HEK293 (cell line): ENCODE measurements around the gene PPP3CA.

Experiments
- CTCF ChIA-PET: fragments of 350-600 bp; formaldehyde crosslinking; extraction: SDS; loops from one replicate; lab custom pipeline; 2021; ENCODE audit warnings: antibody characterized with exemption; lab: Yijun Ruan, JAX
- POLR2A ChIA-PET: fragments of 300-600 bp; formaldehyde crosslinking; extraction: SDS; loops from one replicate; lab custom pipeline; 2020; ENCODE audit warnings: antibody characterized with exemption, inconsistent platforms; lab: Yijun Ruan, JAX
- H3K27ac ChIP-seq: fragments of 200-500 bp; sonication (Bioruptor generic); 2 replicates; pipeline ENCODE4 v1.5.1; 2014; ENCODE audit warnings: low read depth, low read length, control low read depth, inconsistent platforms; ENCODE audit errors: extremely low read depth
- H3K36me3 ChIP-seq, 2 experiments: fragments of 200-500 bp in 1 of 2; sonication (Bioruptor generic) in 1 of 2; 1 replicate in 1 of 2; 2 replicates in 1 of 2; pipeline ENCODE4 v1.5.1; 2014 to 2017; ENCODE audit warnings: inconsistent platforms in 2 of 2, low read length in 2 of 2; ENCODE audit not compliant: control insufficient read depth in 2 of 2, insufficient read depth in 1 of 2
- H3K4me1 ChIP-seq: fragments of 200-500 bp; sonication (Bioruptor generic); 2 replicates; pipeline ENCODE4 v1.5.1; 2014; ENCODE audit warnings: mild to moderate bottlenecking, low read length, inconsistent platforms; ENCODE audit not compliant: control insufficient read depth, insufficient read depth
- H3K4me3 ChIP-seq: 2 replicates; pipeline ENCODE4 v1.5.1; 2011; ENCODE audit warnings: low read depth, mild to moderate bottlenecking, control low read depth, low read length, moderate library complexity
- H3K9me3 ChIP-seq: fragments of 200-500 bp; sonication (Bioruptor generic); 2 replicates; pipeline ENCODE4 v1.5.1; 2014; ENCODE audit warnings: low read depth, low read length, inconsistent platforms; ENCODE audit not compliant: control insufficient read depth, insufficient read depth
- EGR2 ChIP-seq: fragments of 450-650 bp; formaldehyde crosslinking; IDR thresholded peaks from 2 replicates; pipeline ENCODE4 v1.5.1; 2016; ENCODE audit warnings: low read depth, missing biosample characterization, missing genetic modification characterization
- GFI1B ChIP-seq: fragments of 450-650 bp; formaldehyde crosslinking; IDR thresholded peaks from 2 replicates; pipeline ENCODE4 v1.5.1; 2016; ENCODE audit warnings: missing biosample characterization, missing genetic modification characterization
- KLF10 ChIP-seq: fragments of 450-650 bp; IDR thresholded peaks from 2 replicates; pipeline ENCODE4 v1.5.1; 2018; ENCODE audit warnings: missing biosample characterization, mild to moderate bottlenecking, missing genetic modification characterization
- KLF9 ChIP-seq: fragments of 450-650 bp; formaldehyde crosslinking; IDR thresholded peaks from 2 replicates; pipeline ENCODE4 v1.5.1; 2016; ENCODE audit warnings: missing biosample characterization, missing genetic modification characterization, low read depth
- SCRT1 ChIP-seq: fragments of 450-650 bp; formaldehyde crosslinking; IDR thresholded peaks from 2 replicates; pipeline ENCODE4 v1.5.1; 2016; ENCODE audit warnings: missing biosample characterization, missing genetic modification characterization, borderline replicate concordance
- SCRT2 ChIP-seq: fragments of 450-650 bp; formaldehyde crosslinking; IDR thresholded peaks from 2 replicates; pipeline ENCODE4 v1.5.1; 2016; ENCODE audit warnings: missing biosample characterization, missing genetic modification characterization
- SETDB1 ChIP-seq: IDR thresholded peaks from one replicate; pipeline ENCODE4 v1.6.1; 2017; ENCODE audit warnings: mild to moderate bottlenecking, low read length, moderate library complexity, mixed read lengths; ENCODE audit not compliant: insufficient read length
- SP7 ChIP-seq: fragments of 450-650 bp; formaldehyde crosslinking; IDR thresholded peaks from 2 replicates; pipeline ENCODE4 v1.5.1; 2016; ENCODE audit warnings: missing biosample characterization, missing genetic modification characterization
- ZBTB20 ChIP-seq: fragments of 450-650 bp; formaldehyde crosslinking; IDR thresholded peaks from 2 replicates; pipeline ENCODE4 v1.5.1; 2016; ENCODE audit warnings: missing biosample characterization, missing genetic modification characterization
- ZBTB48 ChIP-seq: fragments of 450-650 bp; formaldehyde crosslinking; IDR thresholded peaks from 2 replicates; pipeline ENCODE4 v1.5.1; 2016; ENCODE audit warnings: missing biosample characterization, missing genetic modification characterization
- ZNF121 ChIP-seq: fragments of 450-650 bp; formaldehyde crosslinking; IDR thresholded peaks from 2 replicates; pipeline ENCODE4 v1.5.1; 2016; ENCODE audit warnings: missing biosample characterization, missing genetic modification characterization
- ZNF138 ChIP-seq: fragments of 450-650 bp; formaldehyde crosslinking; IDR thresholded peaks from 2 replicates; pipeline ENCODE4 v1.5.1; 2016; ENCODE audit warnings: missing biosample characterization, missing genetic modification characterization, borderline replicate concordance
- ZNF16 ChIP-seq: fragments of 450-650 bp; formaldehyde crosslinking; IDR thresholded peaks from 2 replicates; pipeline ENCODE4 v1.5.1; 2016; ENCODE audit warnings: low read depth, missing biosample characterization, missing genetic modification characterization
- ZNF174 ChIP-seq: fragments of 450-650 bp; formaldehyde crosslinking; IDR thresholded peaks from 2 replicates; pipeline ENCODE4 v1.5.0; 2017; ENCODE audit warnings: missing biosample characterization, mild to moderate bottlenecking, missing genetic modification characterization
- ZNF2 ChIP-seq: fragments of 450-650 bp; formaldehyde crosslinking; IDR thresholded peaks from 2 replicates; pipeline ENCODE4 v1.5.1; 2016; ENCODE audit warnings: missing biosample characterization, missing genetic modification characterization
- ZNF223 ChIP-seq: fragments of 450-650 bp; formaldehyde crosslinking; IDR thresholded peaks from 2 replicates; pipeline ENCODE4 v1.5.1; 2016; ENCODE audit warnings: missing biosample characterization, missing genetic modification characterization
- ZNF302 ChIP-seq: fragments of 450-650 bp; formaldehyde crosslinking; IDR thresholded peaks from 2 replicates; pipeline ENCODE4 v1.5.1; 2016; ENCODE audit warnings: missing biosample characterization, missing genetic modification characterization, low read depth
- ZNF311 ChIP-seq: fragments of 450-650 bp; formaldehyde crosslinking; IDR thresholded peaks from 2 replicates; pipeline ENCODE4 v1.5.1; 2017; ENCODE audit warnings: missing biosample characterization, missing genetic modification characterization, borderline replicate concordance
- ZNF341 ChIP-seq: fragments of 450-650 bp; formaldehyde crosslinking; IDR thresholded peaks from 2 replicates; pipeline ENCODE4; 2016; ENCODE audit warnings: low read depth, missing biosample characterization, missing genetic modification characterization
- ZNF354C ChIP-seq: fragments of 450-650 bp; formaldehyde crosslinking; IDR thresholded peaks from 2 replicates; pipeline ENCODE4 v1.5.1; 2016; ENCODE audit warnings: missing biosample characterization, missing genetic modification characterization, low read depth, borderline replicate concordance
- ZNF416 ChIP-seq: fragments of 450-650 bp; formaldehyde crosslinking; IDR thresholded peaks from 2 replicates; pipeline ENCODE4 v1.5.1; 2016; ENCODE audit warnings: missing biosample characterization, missing genetic modification characterization
- ZNF555 ChIP-seq: fragments of 450-650 bp; formaldehyde crosslinking; conservative IDR thresholded peaks from 2 replicates; pipeline ENCODE4 v1.5.1; 2017; ENCODE audit warnings: missing biosample characterization, mild to moderate bottlenecking, missing genetic modification characterization, inconsistent platforms
- ZNF560 ChIP-seq: fragments of 450-650 bp; formaldehyde crosslinking; IDR thresholded peaks from 2 replicates; pipeline ENCODE4 v1.5.1; 2017; ENCODE audit warnings: missing biosample characterization, missing genetic modification characterization, borderline replicate concordance
- ZNF621 ChIP-seq: fragments of 450-650 bp; formaldehyde crosslinking; IDR thresholded peaks from 2 replicates; pipeline ENCODE4 v1.5.1; 2017; ENCODE audit warnings: missing biosample characterization, missing genetic modification characterization
- ZNF624 ChIP-seq: fragments of 450-650 bp; formaldehyde crosslinking; IDR thresholded peaks from 2 replicates; pipeline ENCODE4 v1.5.1; 2017; ENCODE audit warnings: missing biosample characterization, missing genetic modification characterization
- ZNF701 ChIP-seq: fragments of 450-650 bp; formaldehyde crosslinking; IDR thresholded peaks from 2 replicates; pipeline ENCODE4 v1.5.1; 2016; ENCODE audit warnings: missing biosample characterization, missing genetic modification characterization
- ZNF837 ChIP-seq: fragments of 450-650 bp; formaldehyde crosslinking; IDR thresholded peaks from 2 replicates; pipeline ENCODE4 v1.5.1; 2016; ENCODE audit warnings: missing biosample characterization, missing genetic modification characterization
- ZSCAN30 ChIP-seq: fragments of 450-650 bp; IDR thresholded peaks from 2 replicates; pipeline ENCODE4 v1.5.1; 2018; ENCODE audit warnings: missing biosample characterization, mild to moderate bottlenecking, missing genetic modification characterization, moderate library complexity
- TF ChIP-seq, protein P1 (sequence below): fragments of 450-650 bp; formaldehyde crosslinking; conservative IDR thresholded peaks from 2 replicates; pipeline ENCODE4 v1.5.1; 2016; ENCODE audit warnings: low read depth, missing biosample characterization, missing genetic modification characterization
- TF ChIP-seq, protein P2 (sequence below): fragments of 450-650 bp; formaldehyde crosslinking; IDR thresholded peaks from 2 replicates; pipeline ENCODE4 v1.5.1; 2016; ENCODE audit warnings: missing biosample characterization, missing genetic modification characterization

The PPP3CA gene

DNA sequence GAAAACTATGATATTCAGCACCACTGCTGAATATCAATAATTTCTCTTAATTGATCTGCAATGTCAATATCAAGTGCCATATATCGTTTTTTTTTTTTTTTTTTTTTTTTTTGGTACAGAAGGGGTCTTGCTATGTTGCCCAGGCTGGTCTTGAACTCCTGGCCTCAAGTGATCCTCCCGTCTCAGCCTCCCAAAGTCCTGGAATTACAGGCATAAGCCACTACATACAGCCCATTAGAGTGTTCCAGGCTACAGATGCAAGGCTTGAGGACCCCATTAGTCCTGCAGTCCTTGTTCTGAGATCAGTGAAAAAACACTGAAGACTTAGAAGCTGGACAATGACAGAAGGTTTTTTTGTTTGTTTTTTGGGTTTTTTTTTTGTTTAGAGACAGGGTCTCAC, 48.3 kb downstream of the PPP3CA start:
- POLR2A ChIA-PET = no interaction called here
- Histone ChIP-seq H3K27ac (no peak overlapping the region), H3K9me3 (no peaks in the 10 kb centered on the region), H3K36me3 (no peaks in the 10 kb centered on the region), H3K4me1 (no peaks in the 10 kb centered on the region), H3K4me3 (no peak overlapping the region)
- TF ChIP-seq ZNF701 (tag by site-specific recombination) (no peak), ZNF2 (tag by site-specific recombination) (no peak), SCRT2 (no peak), ZNF341 (tag by site-specific recombination) (no peak), ZBTB20 (tag by site-specific recombination) (no peak), ZNF138 (tag by site-specific recombination) (no peak), ZNF302 (tag by site-specific recombination) (no peak), ZNF624 (tag by site-specific recombination) (no peak), KLF9 (tag by site-specific recombination) (no peak), ZNF311 (tag by site-specific recombination) (no peak), GFI1B (tag by site-specific recombination) (no peak), ZNF416 (tag by site-specific recombination) (no peak), ZNF121 (tag by site-specific recombination) (no peak), ZNF837 (tag by site-specific recombination) (no peak)
- TF ChIP-seq, protein P1, sequence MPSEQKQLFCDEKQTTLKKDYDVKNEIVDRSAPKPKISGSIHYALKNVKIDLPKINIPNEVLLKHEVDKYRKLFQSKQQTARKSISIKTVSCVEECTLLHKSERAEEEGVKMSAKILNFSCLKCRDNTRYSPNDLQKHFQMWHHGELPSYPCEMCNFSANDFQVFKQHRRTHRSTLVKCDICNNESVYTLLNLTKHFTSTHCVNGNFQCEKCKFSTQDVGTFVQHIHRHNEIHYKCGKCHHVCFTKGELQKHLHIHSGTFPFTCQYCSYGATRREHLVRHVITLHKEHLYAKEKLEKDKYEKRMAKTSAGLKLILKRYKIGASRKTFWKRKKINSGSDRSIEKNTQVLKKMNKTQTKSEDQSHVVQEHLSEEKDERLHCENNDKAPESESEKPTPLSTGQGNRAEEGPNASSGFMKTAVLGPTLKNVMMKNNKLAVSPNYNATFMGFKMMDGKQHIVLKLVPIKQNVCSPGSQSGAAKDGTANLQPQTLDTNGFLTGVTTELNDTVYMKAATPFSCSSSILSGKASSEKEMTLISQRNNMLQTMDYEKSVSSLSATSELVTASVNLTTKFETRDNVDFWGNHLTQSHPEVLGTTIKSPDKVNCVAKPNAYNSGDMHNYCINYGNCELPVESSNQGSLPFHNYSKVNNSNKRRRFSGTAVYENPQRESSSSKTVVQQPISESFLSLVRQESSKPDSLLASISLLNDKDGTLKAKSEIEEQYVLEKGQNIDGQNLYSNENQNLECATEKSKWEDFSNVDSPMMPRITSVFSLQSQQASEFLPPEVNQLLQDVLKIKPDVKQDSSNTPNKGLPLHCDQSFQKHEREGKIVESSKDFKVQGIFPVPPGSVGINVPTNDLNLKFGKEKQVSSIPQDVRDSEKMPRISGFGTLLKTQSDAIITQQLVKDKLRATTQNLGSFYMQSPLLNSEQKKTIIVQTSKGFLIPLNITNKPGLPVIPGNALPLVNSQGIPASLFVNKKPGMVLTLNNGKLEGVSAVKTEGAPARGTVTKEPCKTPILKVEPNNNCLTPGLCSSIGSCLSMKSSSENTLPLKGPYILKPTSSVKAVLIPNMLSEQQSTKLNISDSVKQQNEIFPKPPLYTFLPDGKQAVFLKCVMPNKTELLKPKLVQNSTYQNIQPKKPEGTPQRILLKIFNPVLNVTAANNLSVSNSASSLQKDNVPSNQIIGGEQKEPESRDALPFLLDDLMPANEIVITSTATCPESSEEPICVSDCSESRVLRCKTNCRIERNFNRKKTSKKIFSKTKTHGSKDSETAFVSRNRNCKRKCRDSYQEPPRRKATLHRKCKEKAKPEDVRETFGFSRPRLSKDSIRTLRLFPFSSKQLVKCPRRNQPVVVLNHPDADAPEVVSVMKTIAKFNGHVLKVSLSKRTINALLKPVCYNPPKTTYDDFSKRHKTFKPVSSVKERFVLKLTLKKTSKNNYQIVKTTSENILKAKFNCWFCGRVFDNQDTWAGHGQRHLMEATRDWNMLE (tag by site-specific recombination) = no peak
- CTCF ChIA-PET = no interaction called here

DNA sequence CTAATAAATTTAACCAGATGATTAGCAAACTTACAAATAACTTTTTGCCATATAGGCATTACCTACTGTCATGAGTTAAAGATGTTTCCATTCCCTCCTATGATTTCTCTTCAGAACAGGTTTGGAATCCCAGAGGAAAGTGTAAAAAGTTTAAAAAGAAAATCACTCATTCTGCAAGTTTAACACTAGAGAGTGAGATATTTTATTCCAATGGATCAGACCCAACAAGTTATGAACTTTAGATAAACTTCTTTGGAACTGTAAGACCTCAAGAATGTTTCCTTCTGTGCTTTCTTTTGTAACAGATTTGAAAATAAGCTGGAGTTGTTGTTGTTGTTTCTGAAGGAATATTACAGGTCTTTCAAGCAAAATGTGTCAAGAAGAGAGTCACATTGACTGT, 51.6 kb downstream of the PPP3CA start:
- Histone ChIP-seq H3K27ac (no peak overlapping the region), H3K4me1 (no peaks in the 10 kb centered on the region), H3K36me3 (no peaks in the 10 kb centered on the region), H3K9me3 (no peaks in the 10 kb centered on the region), H3K4me3 (no peak overlapping the region)
- TF ChIP-seq ZNF354C (tag by site-specific recombination) (no peak), EGR2 (no peak), SETDB1 (no peak), ZNF621 (no peak), ZSCAN30 (tag by site-specific recombination) (no peak), ZBTB48 (tag by site-specific recombination) (no peak), ZNF560 (tag by site-specific recombination) (no peak), SP7 (no peak), ZNF555 (tag by site-specific recombination) (no peak), ZNF223 (tag by site-specific recombination) (no peak), ZNF16 (no peak), KLF10 (no peak), SCRT1 (no peak), ZNF174 (tag by site-specific recombination) (no peak)
- TF ChIP-seq, protein P2, sequence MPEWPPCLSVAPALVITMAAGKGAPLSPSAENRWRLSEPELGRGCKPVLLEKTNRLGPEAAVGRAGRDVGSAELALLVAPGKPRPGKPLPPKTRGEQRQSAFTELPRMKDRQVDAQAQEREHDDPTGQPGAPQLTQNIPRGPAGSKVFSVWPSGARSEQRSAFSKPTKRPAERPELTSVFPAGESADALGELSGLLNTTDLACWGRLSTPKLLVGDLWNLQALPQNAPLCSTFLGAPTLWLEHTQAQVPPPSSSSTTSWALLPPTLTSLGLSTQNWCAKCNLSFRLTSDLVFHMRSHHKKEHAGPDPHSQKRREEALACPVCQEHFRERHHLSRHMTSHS (tag by site-specific recombination) = no peak
- CTCF ChIA-PET = interaction anchor here (0.7 kb wide), 1 partner anchor 40 kb away, joined by 3 read pairs; no protein-coding TSS in a partner anchor
- POLR2A ChIA-PET = no interaction called here
